Measurements from ENCODE around the gene E2F2. TPM values are rescaled to one million over a fixed set of nuclear protein-coding genes. Genes with fewer than 3 reads are reported as not detected.

Gene E2F2
- total and polyA plus RNA-seq, 2 of the 4 experiments (the other 2 are of a cell fraction): 0.36 to 0.51 TPM

DNA sequence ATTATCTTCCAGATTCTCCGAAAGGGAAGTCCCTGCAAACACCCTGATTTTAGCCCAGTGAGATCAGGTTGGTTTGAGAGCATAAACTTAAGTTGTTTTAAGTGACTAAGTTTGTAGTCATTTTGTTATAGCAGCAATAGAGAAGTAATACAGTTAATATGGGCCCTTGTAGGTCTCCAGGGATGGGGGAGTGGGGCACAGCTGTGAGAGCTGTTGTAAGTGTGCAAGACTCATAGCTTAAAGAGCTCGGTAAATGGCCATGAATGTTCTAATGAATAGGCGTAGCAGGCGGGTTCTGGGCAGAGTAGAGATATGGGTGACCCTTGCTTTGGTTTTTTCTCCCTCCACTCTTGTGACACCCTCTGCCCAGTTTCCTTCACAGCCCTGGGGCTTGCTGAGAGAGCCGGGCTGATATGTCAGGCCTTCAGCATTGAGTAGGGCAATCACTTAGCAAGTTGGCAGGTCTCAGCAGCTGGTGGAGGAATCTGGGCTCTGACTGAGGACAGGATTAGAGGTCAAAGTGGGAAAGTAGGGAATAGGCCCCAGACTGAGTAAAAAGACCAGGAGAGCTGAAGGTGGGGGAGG lies 44.3 kb upstream of the E2F2 start:
- H3K14ac ChIP-seq (replicated peaks; ENCODE audit: low read depth, low read length): peak overlapping the region; percentile 86
- peak overlapping the region; percentile 98 for H2BK5ac ChIP-seq (ENCODE audit: low read depth, low read length, poor library complexity, severe bottlenecking)
- peak overlapping the region; percentile 99 for H2BK120ac ChIP-seq (ENCODE audit: low read depth, low read length)
- peaks cover 20% of the 10 kb centered on the region for H3K9me1 ChIP-seq (ENCODE audit: insufficient read depth, low read length)
- no peaks in the 10 kb centered on the region; the same call in 1 of the 2 replicates for H4K20me1 ChIP-seq (ENCODE audit: insufficient read depth, low read length)
- no peaks in the 10 kb centered on the region; the same call in 1 of the 2 replicates for H3K9me3 ChIP-seq (ENCODE audit: control insufficient read depth, insufficient read depth, low read length)
- no peak overlapping the region for H3K4me3 ChIP-seq (ENCODE audit: insufficient read depth, low read depth, low read length)
- H4K8ac ChIP-seq (ENCODE audit: low read depth in 2 of 2, low read length in 2 of 2): peak overlapping the region in 1 of 2 experiments; percentile 99; a peak in 3 of 4 replicates
- no peaks in the 10 kb centered on the region for H3K36me3 ChIP-seq (ENCODE audit: control insufficient read depth, insufficient read depth, low read length)
- H3K4ac ChIP-seq (ENCODE audit: low read depth, low read length): peak overlapping the region; percentile 99
- peak overlapping the region; percentile 68 for H3K27ac ChIP-seq (ENCODE audit: insufficient read depth, low read length)
- H2AK5ac ChIP-seq (ENCODE audit: low read depth, low read length): peak overlapping the region; percentile 76
- H3K79me1 ChIP-seq (ENCODE audit: low read depth in 1 of 2, low read length in 2 of 2): peaks cover 9 to 30% of the 10 kb centered on the region in 2 experiments; a peak in 3 of 4 replicates
- TF ChIP-seq MAFK (IDR thresholded peaks at IDR 0.05; ENCODE audit: low read depth, low read length) (no peak), RFX5 (IDR thresholded peaks at IDR 0.05; ENCODE audit: low read depth, low read length) (no peak), CEBPB (IDR thresholded peaks at IDR 0.05; ENCODE audit: low read depth, low read length) (no peak), RCOR1 (IDR thresholded peaks at IDR 0.05; ENCODE audit: insufficient replicate concordance, low read length) (no peak), SMC3 (IDR thresholded peaks at IDR 0.05; ENCODE audit: low read depth, low read length) (no peak), POLR2A (IDR thresholded peaks at IDR 0.05; ENCODE audit: low read depth, low read length) (no peak), CHD1 (IDR thresholded peaks at IDR 0.05; ENCODE audit: low read depth, low read length) (no peak), BHLHE40 (IDR thresholded peaks at IDR 0.05; ENCODE audit: low read depth, low read length) (no peak), NFE2L2 (IDR thresholded peaks at IDR 0.05; ENCODE audit: low read depth, low read length) (no peak), RAD21 (IDR thresholded peaks at IDR 0.05; ENCODE audit: low read length) (no peak)
- H3K56ac ChIP-seq (ENCODE audit: extremely low read depth, insufficient read depth, low read length): no peak overlapping the region
- peak overlapping the region; percentile 86 for H3K18ac ChIP-seq (ENCODE audit: low read depth, low read length)
- H3K9ac ChIP-seq (ENCODE audit: low read depth, low read length): no peak overlapping the region
- intact Hi-C loops (cut with micrococcal nuclease): no loop called here
- H2AFZ ChIP-seq (replicated peaks; ENCODE audit: low read length, poor library complexity): peak overlapping the region; percentile 34
- no peaks in the 10 kb centered on the region for H3K27me3 ChIP-seq (ENCODE audit: control insufficient read depth, insufficient read depth, low read length)
- ATAC-seq (ENCODE audit: low read depth) (no peak), DNase-seq (no peak)
- POLR2A ChIA-PET (ENCODE audit: unreplicated experiment): no interaction called here
- H2AK9ac ChIP-seq (replicated peaks; ENCODE audit: low read depth, low read length, poor library complexity): peak overlapping the region; percentile 66
- peak overlapping the region; percentile 94; the same call in 2 of the 3 replicates for H2BK15ac ChIP-seq (ENCODE audit: low read depth, low read length)
- peaks cover 20% of the 10 kb centered on the region for H3K4me1 ChIP-seq (ENCODE audit: control insufficient read depth, insufficient read depth, low read length)
- peak overlapping the region; percentile 97 for H2BK20ac ChIP-seq (ENCODE audit: low read depth, low read length)
- dilution Hi-C loops (cut with HindIII; ENCODE audit: low sequenced_read_pairs, unreplicated experiment): no loop called here
- BruUV-seq (replicated peaks): no TSS peak
- peak overlapping the region; percentile 86 for H4K91ac ChIP-seq (ENCODE audit: insufficient read depth, low read depth, low read length)
- peak overlapping the region; percentile 78; the same call in 1 of the 2 replicates for H3K23ac ChIP-seq (ENCODE audit: low read depth, low read length)
- H3K4me2 ChIP-seq (ENCODE audit: low read depth, low read length): no peak overlapping the region
- CTCF ChIA-PET: no interaction called here
- no CpG with 5 or more reads among the region's 5 CpGs for WGBS, 2 experiments (ENCODE audit: extremely low coverage in 2 of 2, insufficient read length in 1 of 2)
- peak overlapping the region; percentile 70 for H4K5ac ChIP-seq (ENCODE audit: low read depth, low read length)
- in situ Hi-C loops (cut with MboI; ENCODE audit: low sequenced_read_pairs): no loop called here

All from IMR-90 (cell line).